Body of pancreas (tissue), 4 donors: Measurements from ENCODE around the gene ABCC4. TPM values are rescaled to one million over a fixed set of nuclear protein-coding genes. Genes with fewer than 3 reads are reported as not detected.
A peak's percentile ranks its signal among the peaks of the same experiment; 100 is the strongest.

Experiments used
- ATAC-seq: fragments of 150-250 bp; one replicate; pipeline ENCODE4 v1.9.1; 2016
- DNase-seq, 4 donors: peaks; one replicate each; pipeline ENCODE4 v3.0.0-alpha.2; 2019
- H3K27ac ChIP-seq, 4 donors: fragments of 200-600 bp; sonication (generic); 1 replicate in 3 of 4; 2 replicates in 1 of 4; pipeline versions ENCODE4 v1.5.1 to v1.6.1; 2016 to 2019; ENCODE audit warnings: mild to moderate bottlenecking in 1 of 4, mixed read lengths in 1 of 4, moderate library complexity in 1 of 4
- H3K27me3 ChIP-seq, 2 donors: fragments of 200-600 bp; sonication (generic); one replicate each; pipeline ENCODE4 v1.6.0; 2016; ENCODE audit warnings: mild to moderate bottlenecking in 1 of 2
- H3K36me3 ChIP-seq, 2 donors: fragments of 200-600 bp; sonication (generic); replicated peaks in 1 of 2; 2 replicates each; pipeline ENCODE4 v1.5.1; 2016; ENCODE audit warnings: low read depth in 2 of 2; ENCODE audit not compliant: insufficient read depth in 1 of 2
- H3K4me1 ChIP-seq: fragments of 200-600 bp; sonication (generic); one replicate; pipeline ENCODE4 v1.6.0; 2016
- H3K4me3 ChIP-seq, 2 donors: fragments of 200-600 bp; sonication (generic); 1 replicate in 1 of 2; 2 replicates in 1 of 2; pipeline ENCODE4 v1.5.1; 2016 to 2019
- H3K9me3 ChIP-seq, 3 donors: fragments of 200-600 bp; sonication (generic); 1 replicate in 2 of 3; 2 replicates in 1 of 3; pipeline ENCODE4 v1.5.1; 2016
- POLR2A ChIP-seq, 3 donors: fragments of 450-650 bp; IDR thresholded peaks; one replicate each; pipeline ENCODE4 v1.6.1; 2016; ENCODE audit warnings: antibody characterized with exemption in 3 of 3, mild to moderate bottlenecking in 2 of 3
- WGBS, 2 donors: methylation state at CpG; one replicate each; pipeline ENCODE4 v1.1.5; 2017; 5-methylcytosine and 5-hydroxymethylcytosine counted together
- intact Hi-C: fragments of 100-400 bp; cut with DNase I; formaldehyde crosslinking; loops from one replicate; pipeline ENCODE4 v1.15.1; 2023
- total RNA-seq, 2 donors: library from RNA; depleted of rRNA; stranded (reverse); fragments of >200 nt; gene quantifications; one replicate each; pipeline ENCODE4 v1.1.0, GENCODE V29; 2016
- TF ChIP-seq, protein P1 (sequence below), 7 experiments: fragments of 450-650 bp in 4 of 7; fragments of 200-600 bp in 3 of 7; sonication (generic) in 3 of 7; IDR thresholded peaks; one replicate each; pipeline ENCODE4 v1.5.1; 2016 to 2019; ENCODE audit warnings: antibody characterized with exemption in 7 of 7

Gene ABCC4
- total RNA-seq, 2 donors from 2014 or later, result 5.4 to 6.6 TPM

DNA sequence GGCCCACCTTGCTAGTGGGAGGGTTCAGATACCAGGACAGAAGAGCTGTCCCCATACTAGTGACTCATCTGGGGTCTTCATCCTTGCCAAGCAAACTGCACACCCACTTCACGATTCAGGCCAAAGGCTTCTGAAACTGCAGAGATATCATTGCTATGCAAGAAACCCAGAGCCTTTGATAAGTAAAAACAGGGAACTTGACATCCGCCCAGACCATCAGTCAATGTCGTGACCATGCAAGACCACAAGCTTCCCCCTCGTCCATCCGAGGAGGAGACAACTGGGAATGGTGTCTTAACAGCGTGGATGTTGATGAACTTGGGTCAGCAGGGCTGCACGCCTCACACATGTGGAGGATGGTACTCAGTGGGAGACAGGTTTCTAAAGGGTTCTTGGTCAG, 58.0 kb downstream of the ABCC4 start:
- DNase-seq (no peak), ATAC-seq (no peak)
- H3K36me3 ChIP-seq, result no peaks in the 10 kb centered on the region
- H3K27ac ChIP-seq, result no peak overlapping the region
- TF ChIP-seq, protein P1, sequence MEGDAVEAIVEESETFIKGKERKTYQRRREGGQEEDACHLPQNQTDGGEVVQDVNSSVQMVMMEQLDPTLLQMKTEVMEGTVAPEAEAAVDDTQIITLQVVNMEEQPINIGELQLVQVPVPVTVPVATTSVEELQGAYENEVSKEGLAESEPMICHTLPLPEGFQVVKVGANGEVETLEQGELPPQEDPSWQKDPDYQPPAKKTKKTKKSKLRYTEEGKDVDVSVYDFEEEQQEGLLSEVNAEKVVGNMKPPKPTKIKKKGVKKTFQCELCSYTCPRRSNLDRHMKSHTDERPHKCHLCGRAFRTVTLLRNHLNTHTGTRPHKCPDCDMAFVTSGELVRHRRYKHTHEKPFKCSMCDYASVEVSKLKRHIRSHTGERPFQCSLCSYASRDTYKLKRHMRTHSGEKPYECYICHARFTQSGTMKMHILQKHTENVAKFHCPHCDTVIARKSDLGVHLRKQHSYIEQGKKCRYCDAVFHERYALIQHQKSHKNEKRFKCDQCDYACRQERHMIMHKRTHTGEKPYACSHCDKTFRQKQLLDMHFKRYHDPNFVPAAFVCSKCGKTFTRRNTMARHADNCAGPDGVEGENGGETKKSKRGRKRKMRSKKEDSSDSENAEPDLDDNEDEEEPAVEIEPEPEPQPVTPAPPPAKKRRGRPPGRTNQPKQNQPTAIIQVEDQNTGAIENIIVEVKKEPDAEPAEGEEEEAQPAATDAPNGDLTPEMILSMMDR (IDR thresholded peaks at IDR 0.05), result no peak
- intact Hi-C loops, result no loop called here
- H3K4me3 ChIP-seq, result no peak overlapping the region
- 62 to 77% methylated on average over 7 of the region's 7 CpGs for WGBS, 2 donors
- no peaks in the 10 kb centered on the region for H3K9me3 ChIP-seq
- peaks cover 9% of the 10 kb centered on the region for H3K4me1 ChIP-seq
- no peaks in the 10 kb centered on the region for H3K27me3 ChIP-seq

GRCh38 chr13:95241321-95241720, 59.9 kb downstream of the ABCC4 start:
- no peak overlapping the region for H3K4me3 ChIP-seq
- ATAC-seq (no peak), DNase-seq (no peak)
- H3K27me3 ChIP-seq, result no peaks in the 10 kb centered on the region
- peaks cover 3% of the 10 kb centered on the region for H3K4me1 ChIP-seq
- no peak overlapping the region for H3K27ac ChIP-seq
- WGBS, 2 donors, result 100% methylated on average over 1 of the region's 1 CpG
- H3K36me3 ChIP-seq, result no peaks in the 10 kb centered on the region
- TF ChIP-seq, protein P1 (IDR thresholded peaks at IDR 0.05), result no peak
- no peak for TF ChIP-seq POLR2A (IDR thresholded peaks at IDR 0.05)
- H3K9me3 ChIP-seq, result no peaks in the 10 kb centered on the region
- intact Hi-C loops, result no loop called here

DNA sequence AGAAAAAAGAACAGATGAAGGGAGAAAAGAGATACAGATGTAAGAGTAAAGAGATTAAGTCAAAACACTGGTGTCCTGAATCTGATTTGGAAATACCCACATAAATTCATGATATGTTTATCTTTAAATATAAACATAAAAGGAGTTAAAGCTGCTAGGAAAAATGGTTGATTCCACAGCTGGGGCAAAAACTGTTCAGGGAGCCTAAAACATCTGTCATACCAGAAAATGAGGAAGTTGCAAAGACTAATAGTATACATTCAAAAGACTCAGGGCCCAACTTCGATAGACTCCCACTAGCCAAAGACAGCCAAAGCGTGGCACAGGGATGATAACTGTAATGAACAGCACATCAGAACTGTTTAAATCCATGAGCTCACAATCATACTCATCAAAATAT, 62.0 kb downstream of the ABCC4 start:
- Histone ChIP-seq H3K27me3 (no peaks in the 10 kb centered on the region), H3K4me1 (no peaks in the 10 kb centered on the region), H3K27ac (no peak overlapping the region), H3K9me3 (no peaks in the 10 kb centered on the region), H3K4me3 (no peak overlapping the region), H3K36me3 (no peaks in the 10 kb centered on the region)
- intact Hi-C loops, result no loop called here
- TF ChIP-seq POLR2A (IDR thresholded peaks at IDR 0.05), result no peak
- TF ChIP-seq, protein P1 (IDR thresholded peaks at IDR 0.05), result no peak
- 73 to 85% methylated on average over 2 of the region's 2 CpGs for WGBS, 2 donors
- DNase-seq (no peak), ATAC-seq (no peak)

- H3K27ac ChIP-seq, result no peak overlapping the region
- TF ChIP-seq, protein P1 (IDR thresholded peaks at IDR 0.05), result no peak
- TF ChIP-seq POLR2A (IDR thresholded peaks at IDR 0.05), result no peak
- H3K36me3 ChIP-seq, result no peaks in the 10 kb centered on the region
- no peak for ATAC-seq
- intact Hi-C loops, result no loop called here
- no peak for DNase-seq
- no peaks in the 10 kb centered on the region for H3K4me1 ChIP-seq
- H3K27me3 ChIP-seq, result no peaks in the 10 kb centered on the region
- H3K4me3 ChIP-seq, result no peak overlapping the region
- H3K9me3 ChIP-seq, result no peaks in the 10 kb centered on the region
- 84 to 87% methylated on average over 7 of the region's 7 CpGs for WGBS, 2 donors
These were observed 63.9 kb downstream of the ABCC4 start for GRCh38 chr13:95237310-95237870.

GRCh38 chr13:95236774-95237173, 64.5 kb downstream of the ABCC4 start:
- Histone ChIP-seq H3K4me3 (no peak overlapping the region), H3K27me3 (no peaks in the 10 kb centered on the region), H3K4me1 (no peaks in the 10 kb centered on the region), H3K27ac (no peak overlapping the region), H3K36me3 (no peaks in the 10 kb centered on the region), H3K9me3 (no peaks in the 10 kb centered on the region)
- TF ChIP-seq POLR2A (IDR thresholded peaks at IDR 0.05), result no peak
- TF ChIP-seq, protein P1 (IDR thresholded peaks at IDR 0.05), result no peak
- ATAC-seq, result no peak
- intact Hi-C loops, result no loop called here
- DNase-seq, result peak in 1 of 4 donors; percentile 26
- WGBS, 2 donors, result 58 to 79% methylated on average over 9 of the region's 9 CpGs
